Caco-2 (cell line): Measurements from ENCODE around the gene ITGA2B. TPM values are rescaled to one million over a fixed set of nuclear protein-coding genes. Genes with fewer than 3 reads are reported as not detected.

ENCODE experiments used
- BruUV-seq: library from RNA; stranded (reverse); fragments of 400-500 nt; replicated peaks from 2 replicates; lab custom pipeline; 2021; lab: Mats Ljungman, UMichigan
- CTCF ChIA-PET: fragments of 300-600 bp; sonication (Branson Sonifier 250); formaldehyde crosslinking; loops from one replicate; lab custom pipeline; 2022; ENCODE audit warnings: antibody characterized with exemption; lab: Charles Lee
- POLR2A ChIA-PET: fragments of 300-600 bp; sonication (Branson Sonifier 250); formaldehyde crosslinking; loops from one replicate; lab custom pipeline; 2022; ENCODE audit warnings: antibody characterized with exemption; lab: Charles Lee
- DNase-seq, 2 experiments: peaks; one replicate each; pipeline versions ENCODE4 v3.0.0 to v3.0.0-alpha.2; 2020 to 2022
- H3K27me3 ChIP-seq: replicated peaks from 2 replicates; pipeline ENCODE4 v1.6.0; 2011; ENCODE audit warnings: low read length; ENCODE audit not compliant: control insufficient read depth, insufficient read depth
- H3K36me3 ChIP-seq: 2 replicates; pipeline ENCODE4 v1.5.1; 2011; ENCODE audit warnings: low read length; ENCODE audit not compliant: control insufficient read depth, insufficient read depth
- H3K4me1 ChIP-seq: fragments of 250-450 bp; sonication (Bioruptor Pico); 2 replicates; pipeline ENCODE4 v1.5.1; 2020; ENCODE audit warnings: mild to moderate bottlenecking
- H3K4me3 ChIP-seq: 2 replicates; pipeline ENCODE4 v1.5.1; 2011; ENCODE audit warnings: low read depth, mild to moderate bottlenecking, control low read depth, low read length
- H3K9me3 ChIP-seq: fragments of 250-450 bp; sonication (Bioruptor Pico); 2 replicates; pipeline ENCODE4 v1.5.1; 2020; ENCODE audit warnings: mild to moderate bottlenecking, moderate library complexity
- H3K27ac Mint-ChIP-seq: one replicate; pipeline ENCODE4 v1.8.0; 2022; ENCODE audit warnings: mixed read lengths; ENCODE audit not compliant: unreplicated experiment
- H3K27me3 Mint-ChIP-seq: one replicate; pipeline ENCODE4 v1.8.0; 2022; ENCODE audit warnings: mixed read lengths; ENCODE audit not compliant: insufficient read depth, unreplicated experiment
- H3K36me3 Mint-ChIP-seq: one replicate; pipeline ENCODE4 v1.8.0; 2022; ENCODE audit warnings: mild to moderate bottlenecking, mixed read lengths; ENCODE audit not compliant: insufficient read depth, unreplicated experiment
- H3K4me1 Mint-ChIP-seq: one replicate; pipeline ENCODE4 v1.8.0; 2022; ENCODE audit warnings: low read depth, mixed read lengths; ENCODE audit not compliant: unreplicated experiment
- H3K4me3 Mint-ChIP-seq: one replicate; pipeline ENCODE4 v1.8.0; 2022; ENCODE audit warnings: mild to moderate bottlenecking, moderate library complexity, mixed read lengths; ENCODE audit not compliant: unreplicated experiment
- H3K9me3 Mint-ChIP-seq: one replicate; pipeline ENCODE4 v1.8.0; 2022; ENCODE audit warnings: mixed read lengths; ENCODE audit not compliant: unreplicated experiment
- CTCF ChIP-seq, 2 experiments: fragments of 200-600 bp in 1 of 2; IDR thresholded peaks; 1 replicate in 1 of 2; 2 replicates in 1 of 2; pipeline versions ENCODE4 v1.5.1 to v1.8.0; 2011 to 2022; ENCODE audit warnings: antibody characterized with exemption in 1 of 2, control low read depth in 1 of 2, inconsistent platforms in 1 of 2, low read depth in 1 of 2, low read length in 1 of 2, mild to moderate bottlenecking in 1 of 2, moderate library complexity in 1 of 2; ENCODE audit not compliant: insufficient read depth in 1 of 2, severe bottlenecking in 1 of 2, unreplicated experiment in 1 of 2
- intact Hi-C: fragments of 100-400 bp; cut with micrococcal nuclease; formaldehyde crosslinking; loops from one replicate; pipeline ENCODE4 v1.10.0; 2022; ENCODE audit not compliant: unreplicated experiment
- total RNA-seq: library from RNA; stranded (reverse); gene quantifications from 2 replicates; pipeline ENCODE4 v1.2.3, GENCODE V29; 2022

The ITGA2B gene
- total RNA-seq, 1 experiment from 2014 or later = 6.9 TPM

GRCh38 chr17:44361292-44362260 is 27.9 kb downstream of the ITGA2B start:
- Mint-ChIP-seq H3K4me1 (peaks cover 17% of the 10 kb centered on the region), H3K27me3 (peaks cover 5% of the 10 kb centered on the region), H3K27ac (no peak overlapping the region), H3K4me3 (no peak overlapping the region), H3K9me3 (no peaks in the 10 kb centered on the region), H3K36me3 (no peaks in the 10 kb centered on the region)
- H3K4me1 ChIP-seq = peaks cover 10% of the 10 kb centered on the region; the same call in 1 of the 2 replicates
- intact Hi-C loops = no loop called here
- H3K27me3 ChIP-seq = 0 out of 2 replicates have a peak, but pooled peaks cover 1% of the 10 kb centered on the region
- CTCF ChIA-PET = interaction anchor here (0.8 to 1.8 kb wide), 3 partner anchors 10 to 162 kb away, joined by 3 to 4 read pairs (median 3); partner anchors contain the start of gene GRN
- no peaks in the 10 kb centered on the region for H3K36me3 ChIP-seq
- no peaks in the 10 kb centered on the region for H3K9me3 ChIP-seq
- no TSS peak for BruUV-seq
- TF ChIP-seq CTCF (IDR thresholded peaks at IDR 0.05; ENCODE audit: insufficient read depth in 1 of 2, low read depth in 1 of 2, low read length in 1 of 2, severe bottlenecking in 1 of 2, unreplicated experiment in 1 of 2) = no peak
- POLR2A ChIA-PET = interaction anchor here (1.0 kb wide), 1 partner anchor 16 kb away, joined by 3 read pairs; no protein-coding TSS in a partner anchor
- no peak overlapping the region for H3K4me3 ChIP-seq
- DNase-seq = peak in 1 of 2 experiments; percentile 37

- ChIA-PET CTCF (interaction anchor here (1.5 kb wide), 1 partner anchor 15 kb away, joined by 3 read pairs; the partner anchor contains the start of gene GRN), POLR2A (interaction anchor here (1.0 kb wide), 1 partner anchor 15 kb away, joined by 3 read pairs; no protein-coding TSS in a partner anchor)
- no TSS peak for BruUV-seq
- no peak for TF ChIP-seq CTCF (IDR thresholded peaks at IDR 0.05; ENCODE audit: insufficient read depth in 1 of 2, low read depth in 1 of 2, low read length in 1 of 2, severe bottlenecking in 1 of 2, unreplicated experiment in 1 of 2)
- Mint-ChIP-seq H3K36me3 (no peaks in the 10 kb centered on the region), H3K9me3 (no peaks in the 10 kb centered on the region), H3K4me1 (peaks cover 17% of the 10 kb centered on the region), H3K27ac (peak overlapping the region; percentile 53), H3K27me3 (peaks cover 3% of the 10 kb centered on the region), H3K4me3 (no peak overlapping the region)
- Histone ChIP-seq H3K36me3 (no peaks in the 10 kb centered on the region), H3K4me1 (peaks cover 10% of the 10 kb centered on the region; the same call in 1 of the 2 replicates), H3K27me3 (0 out of 2 replicates have a peak, but pooled peaks cover 1% of the 10 kb centered on the region), H3K9me3 (no peaks in the 10 kb centered on the region), H3K4me3 (no peak overlapping the region)
- peak; percentile 38 to 52 for DNase-seq
- intact Hi-C loops = no loop called here
Observed at GRCh38 chr17:44360826-44361225, 28.6 kb downstream of the ITGA2B start.

- intact Hi-C loops = no loop called here
- TF ChIP-seq CTCF (IDR thresholded peaks at IDR 0.05; ENCODE audit: insufficient read depth in 1 of 2, low read depth in 1 of 2, low read length in 1 of 2, severe bottlenecking in 1 of 2, unreplicated experiment in 1 of 2) = no peak
- H3K36me3 ChIP-seq = no peaks in the 10 kb centered on the region
- H3K9me3 ChIP-seq = no peaks in the 10 kb centered on the region
- H3K27ac Mint-ChIP-seq = peak overlapping the region; percentile 53
- POLR2A ChIA-PET = no interaction called here
- H3K4me3 ChIP-seq = no peak overlapping the region
- BruUV-seq = no TSS peak
- peaks cover 17% of the 10 kb centered on the region for H3K4me1 Mint-ChIP-seq
- H3K4me1 ChIP-seq = peaks cover 10% of the 10 kb centered on the region; the same call in 1 of the 2 replicates
- no peak overlapping the region for H3K4me3 Mint-ChIP-seq
- H3K27me3 Mint-ChIP-seq = peaks cover 3% of the 10 kb centered on the region
- 0 out of 2 replicates have a peak, but pooled peaks cover 1% of the 10 kb centered on the region for H3K27me3 ChIP-seq
- CTCF ChIA-PET = interaction anchor here (0.6 to 1.5 kb wide), 2 partner anchors 15 to 147 kb away, joined by 3 to 4 read pairs; partner anchors contain the start of gene GRN
- H3K36me3 Mint-ChIP-seq = no peaks in the 10 kb centered on the region
- DNase-seq = no peak
- no peaks in the 10 kb centered on the region for H3K9me3 Mint-ChIP-seq
Observed at GRCh38 chr17:44360144-44360533, 29.3 kb downstream of the ITGA2B start.
